GM18517 (cell line): ENCODE measurements around the gene GPRC5D.

Source experiments
- ATAC-seq: cut with Tn5 transposase; IDR thresholded peaks from one replicate; pipeline ENCODE4 v1.9.1; 2021; ENCODE audit warnings: mild to moderate bottlenecking, moderate library complexity; ENCODE audit not compliant: unreplicated experiment

The GPRC5D gene

DNA sequence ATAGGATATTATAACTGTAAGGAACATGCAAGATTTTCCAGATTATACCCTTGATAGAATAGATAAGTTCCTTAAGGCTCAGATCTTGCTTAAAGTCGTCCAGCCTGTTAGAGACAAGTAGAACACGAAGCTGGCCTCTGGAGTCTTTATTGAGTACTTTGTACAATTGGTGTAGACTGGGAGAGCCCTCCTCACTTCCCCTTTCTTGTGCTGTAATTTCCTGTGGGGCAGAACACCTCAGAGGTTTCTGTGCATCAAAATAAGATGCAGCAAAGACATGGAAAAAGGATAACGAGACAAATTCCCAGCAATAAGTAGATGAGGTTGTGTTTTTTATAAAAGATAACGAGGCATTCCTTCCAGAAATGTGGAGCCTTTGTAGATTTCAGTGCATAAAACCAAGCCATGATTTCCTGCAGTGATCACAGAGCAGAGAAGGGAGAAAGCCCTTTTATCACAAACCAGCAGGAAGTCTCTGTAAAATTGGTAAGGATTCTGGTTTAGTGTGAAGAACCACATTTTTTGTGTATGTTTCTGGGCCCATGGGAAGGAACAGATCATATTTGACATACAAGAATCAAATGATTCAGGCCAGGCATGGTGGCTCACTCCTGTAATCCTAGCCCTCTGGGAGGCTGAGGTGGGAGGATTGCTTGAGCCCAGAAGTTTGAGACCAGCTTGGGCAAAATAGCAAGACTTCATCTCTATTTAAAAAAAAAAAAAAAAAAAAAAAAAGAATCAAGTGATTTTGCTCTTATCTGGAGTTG lies 42.6 kb downstream of the GPRC5D start:
- ATAC-seq = no peak

GRCh38 chr12:12908711-12909110 lies 43.3 kb downstream of the GPRC5D start:
- no peak for ATAC-seq

- ATAC-seq = no peak
These were observed 43.7 kb downstream of the GPRC5D start for GRCh38 chr12:12908252-12908651.

GRCh38 chr12:12907552-12907951 lies 44.4 kb downstream of the GPRC5D start:
- no peak for ATAC-seq

- no peak for ATAC-seq
These were observed 48.0 kb downstream of the GPRC5D start for GRCh38 chr12:12903642-12904609.

DNA sequence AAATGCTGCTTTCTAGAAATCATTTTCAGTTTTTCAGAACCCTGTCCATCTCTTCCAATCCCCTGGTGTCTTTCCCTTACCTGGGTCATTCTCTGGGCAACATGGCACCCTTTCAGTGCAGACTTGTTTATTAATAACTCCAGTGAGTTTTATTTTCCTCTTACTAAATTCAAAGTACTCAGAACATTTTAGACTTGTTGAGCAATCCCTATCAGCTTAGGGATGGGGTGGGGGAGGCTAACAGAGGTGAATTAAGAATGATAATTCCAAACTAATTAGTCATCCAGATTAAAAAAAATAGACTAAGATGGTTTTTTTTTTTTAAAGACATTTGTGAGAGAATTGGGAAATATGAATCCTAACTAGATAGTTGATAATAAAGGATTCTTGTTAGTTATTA lies 49.9 kb downstream of the GPRC5D start:
- no peak for ATAC-seq

- no peak for ATAC-seq
These were observed 50.7 kb downstream of the GPRC5D start for GRCh38 chr12:12901158-12901791.

DNA sequence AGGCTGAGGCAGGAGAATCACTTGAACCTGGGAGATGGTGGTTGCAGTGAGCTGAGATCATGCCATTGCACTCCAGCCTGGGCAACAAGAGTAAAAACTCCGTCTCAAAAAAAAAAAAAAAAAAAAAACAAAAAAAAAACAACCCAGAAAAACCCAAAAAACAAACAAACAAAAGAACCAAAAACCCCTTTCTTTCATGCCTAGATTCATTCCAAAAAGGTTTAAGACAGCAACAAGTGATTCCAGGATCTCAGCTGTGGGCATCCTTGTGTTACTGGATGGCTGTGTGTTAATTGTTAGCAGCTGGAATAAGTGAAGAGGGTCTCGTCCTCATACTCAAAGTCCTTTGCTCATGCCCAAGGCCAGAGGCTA lies 51.2 kb downstream of the GPRC5D start:
- no peak for ATAC-seq

DNA sequence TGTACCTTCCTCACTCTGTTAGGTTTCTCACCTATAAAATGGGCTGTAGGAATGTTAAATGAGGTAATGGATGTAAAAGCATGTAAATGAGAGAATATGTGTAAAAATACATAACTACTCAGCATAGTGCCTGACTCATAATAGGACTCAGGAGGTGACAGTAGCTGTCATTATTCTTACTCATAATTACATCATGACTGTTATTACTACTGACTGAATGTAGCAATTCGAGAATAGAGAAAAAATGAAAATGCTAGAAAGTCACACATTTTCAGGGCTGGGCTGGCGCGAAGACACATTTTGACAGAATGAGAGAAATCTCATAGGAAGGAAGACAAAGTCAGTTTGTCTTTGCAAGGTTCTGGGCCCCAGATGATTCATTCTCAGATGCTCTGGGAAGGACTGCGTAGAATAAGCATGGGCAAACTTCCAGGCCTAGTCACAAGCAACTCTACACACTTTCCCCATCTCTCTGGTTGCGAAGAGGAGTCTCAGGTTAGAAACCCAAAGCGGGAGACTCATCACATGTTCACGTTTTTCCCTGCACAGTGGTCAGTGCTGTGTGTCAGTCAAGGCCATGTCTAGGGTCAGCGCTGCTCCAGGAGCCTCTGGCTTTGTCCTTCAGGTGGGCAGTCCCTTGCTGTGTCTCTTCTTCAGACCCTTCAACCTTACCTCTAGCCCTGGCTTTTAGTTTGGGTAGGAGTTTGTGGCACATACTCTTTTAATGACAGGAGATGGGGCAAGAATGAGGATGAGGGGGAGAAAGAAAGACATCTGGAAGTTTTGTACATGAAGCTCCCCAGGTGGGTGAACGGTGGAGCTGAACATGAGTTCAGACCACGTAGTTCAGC lies 52.2 kb downstream of the GPRC5D start:
- peak; percentile 88 for ATAC-seq

DNA sequence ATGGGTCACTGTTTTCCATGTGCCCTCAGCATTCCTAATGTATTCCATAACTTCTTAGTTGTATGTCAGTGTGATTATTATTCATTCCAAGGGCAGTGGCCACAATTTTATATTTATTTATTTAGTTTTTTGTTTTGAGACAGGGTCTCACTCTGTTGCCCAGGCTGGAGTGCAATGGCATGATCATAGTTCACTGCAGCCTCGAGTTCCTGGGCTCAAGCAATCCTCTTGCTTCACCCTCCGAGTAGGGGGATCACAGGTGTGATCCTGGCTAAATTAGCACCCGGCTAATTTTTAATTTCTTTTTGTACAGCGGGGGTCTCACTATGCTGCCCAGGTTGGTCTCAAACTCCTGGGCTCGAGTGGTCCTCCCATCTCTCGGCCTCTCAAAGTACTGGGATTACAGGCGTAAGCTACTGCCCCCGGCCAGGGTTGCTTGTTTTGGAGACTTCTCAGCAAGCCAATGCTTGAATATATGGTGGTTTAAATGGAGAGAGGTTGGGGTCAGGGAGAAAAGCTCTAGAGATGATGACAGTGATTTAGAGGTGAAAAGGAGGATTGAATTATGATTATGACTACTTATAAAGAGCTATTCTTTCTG lies 53.0 kb downstream of the GPRC5D start:
- peak; percentile 28 for ATAC-seq

GRCh38 chr12:12898136-12898717 lies 53.7 kb downstream of the GPRC5D start:
- ATAC-seq = no peak

DNA sequence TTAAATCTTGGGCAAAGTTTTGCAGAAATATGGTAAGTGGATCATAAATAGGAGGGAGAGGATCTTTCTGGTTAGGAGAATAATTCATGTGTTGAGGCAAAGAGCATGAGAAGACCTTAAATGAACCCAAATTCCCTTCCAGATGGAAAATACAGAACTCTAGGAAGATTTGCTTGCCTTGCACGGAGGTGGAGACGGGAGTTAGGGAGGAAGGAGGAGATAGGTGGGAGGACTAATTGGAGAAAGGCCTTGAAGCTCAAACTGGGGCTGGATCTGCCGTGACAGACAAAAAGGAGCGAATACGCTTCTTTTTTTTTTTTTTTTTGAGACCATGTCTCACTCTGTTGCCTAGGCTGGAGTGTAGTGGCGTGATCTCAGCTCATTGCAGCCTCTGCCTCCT lies 54.7 kb downstream of the GPRC5D start:
- ATAC-seq = no peak

- ATAC-seq = no peak
These were observed 55.7 kb downstream of the GPRC5D start for GRCh38 chr12:12896260-12896659.

GRCh38 chr12:12893438-12893837 lies 58.5 kb downstream of the GPRC5D start:
- no peak for ATAC-seq

DNA sequence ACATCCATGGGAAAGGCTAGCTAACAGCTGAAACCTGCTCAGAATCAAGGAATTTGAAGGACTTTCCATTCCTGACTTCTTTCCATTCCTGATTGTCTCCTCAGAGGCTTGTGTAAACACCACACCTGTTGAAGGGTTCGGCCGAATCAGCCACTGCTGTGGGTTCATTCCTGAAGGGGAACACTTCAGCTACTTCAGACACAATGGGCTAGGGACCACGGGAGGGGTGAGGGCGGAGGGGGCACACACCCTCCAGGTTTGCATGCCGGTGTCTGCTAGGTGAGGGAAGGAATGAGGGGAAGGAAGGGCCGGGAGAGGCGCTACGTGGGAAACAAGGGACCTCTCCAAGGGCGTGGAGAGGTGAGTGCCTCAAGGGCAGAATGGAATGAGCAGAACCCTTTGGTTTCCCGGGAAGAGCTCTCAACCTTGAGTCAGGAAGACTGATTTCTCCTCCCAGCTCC lies 59.3 kb downstream of the GPRC5D start:
- no peak for ATAC-seq

DNA sequence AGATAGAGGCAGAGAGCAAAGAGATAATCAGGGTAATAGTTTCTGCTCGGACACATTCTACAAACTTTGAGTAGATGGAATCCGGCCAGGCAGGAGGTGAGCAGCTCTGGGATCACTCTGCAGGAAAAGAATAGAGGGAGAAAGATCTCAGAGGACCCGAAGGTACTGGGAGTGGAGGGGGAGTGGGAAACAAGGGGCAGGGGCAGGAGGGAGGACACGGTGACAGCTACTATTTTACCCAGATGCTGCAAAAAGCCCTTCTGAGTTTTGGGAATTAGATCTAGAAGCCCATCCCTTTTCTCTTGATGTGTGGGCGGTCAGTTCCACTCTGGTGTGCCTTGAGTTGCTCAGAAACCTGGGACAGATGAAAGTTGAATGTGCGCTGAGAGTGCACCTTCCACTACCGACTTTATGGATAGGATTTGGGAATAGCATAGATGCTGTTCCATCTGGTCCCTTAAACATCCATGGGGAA lies 60.1 kb downstream of the GPRC5D start:
- ATAC-seq = no peak

GRCh38 chr12:12891080-12891880 lies 60.7 kb downstream of the GPRC5D start, which contains the start of gene GPRC5A:
Gene GPRC5A, plus strand, starts transcription at chr12:12891562. Its CDS starts 16,688 bp downstream, at chr12:12908250.
- ATAC-seq = no peak
